HUDEP-2 (cell line): ENCODE results near the gene EIF4G3.
A peak's percentile ranks its signal among the peaks of the same experiment; 100 is the strongest.

Experiments
- DNase-seq, 76 experiments: peaks; one replicate each; lab custom pipeline; 2025; ENCODE audit not compliant: unreplicated experiment in 76 of 76; lab: John Stamatoyannopoulos, UW

The EIF4G3 gene

GRCh38 chr1:21003281-21004045 lies 173.2 kb downstream of the EIF4G3 start:
- DNase-seq: no peak

GRCh38 chr1:21001042-21001441 lies 175.7 kb downstream of the EIF4G3 start:
- no peak for DNase-seq

DNA sequence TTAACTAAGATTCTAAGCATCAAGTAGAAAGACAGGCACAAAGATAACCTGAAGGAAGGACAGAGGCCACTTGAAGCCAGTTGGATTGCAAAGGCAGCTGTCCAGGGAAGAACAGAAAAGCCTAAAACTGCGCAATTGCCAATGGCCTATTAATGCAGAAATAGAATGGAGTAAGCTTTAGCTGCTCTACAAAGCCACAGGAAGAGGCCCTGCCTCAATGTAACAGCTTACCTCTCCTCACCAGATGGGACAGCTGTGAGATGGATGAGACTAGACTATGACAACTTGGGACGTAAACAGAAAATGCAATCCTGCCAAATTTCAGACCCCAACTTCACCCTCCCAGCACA lies 176.5 kb downstream of the EIF4G3 start:
- no peak for DNase-seq

DNA sequence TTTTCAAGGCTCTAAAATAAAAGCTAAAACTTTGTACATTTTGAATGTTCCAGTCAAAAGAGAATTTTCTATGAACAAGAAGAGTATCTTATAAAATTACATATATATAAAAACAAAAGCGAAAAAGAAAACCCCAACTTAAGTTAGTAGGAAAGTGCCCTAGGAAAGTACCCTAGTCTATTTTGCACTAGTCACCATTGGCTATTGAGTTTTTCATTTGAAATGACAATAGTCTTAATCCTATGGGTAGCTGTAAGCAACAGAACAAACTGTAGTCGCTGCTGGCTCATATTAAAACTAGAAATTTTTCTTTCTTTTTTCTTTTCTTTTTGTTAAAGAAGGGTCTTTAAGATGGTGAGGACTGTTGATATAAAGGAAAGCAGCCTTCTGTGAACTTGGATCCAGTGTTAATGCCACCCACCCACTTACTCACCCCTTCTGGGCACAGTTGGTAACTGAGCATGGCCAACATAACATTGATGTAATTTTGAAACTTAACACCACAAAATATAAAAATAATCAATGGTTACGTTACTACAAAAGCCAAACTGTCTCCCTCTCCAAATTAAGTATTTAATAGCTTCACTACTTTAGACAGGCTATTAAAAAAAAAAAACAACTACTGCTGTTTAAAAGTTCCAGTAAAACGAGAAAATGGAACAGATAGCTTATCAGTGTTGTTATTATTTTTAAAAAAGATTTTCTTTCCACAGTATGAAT lies 177.0 kb downstream of the EIF4G3 start:
- DNase-seq: no peak

GRCh38 chr1:20998826-20999225 lies 177.9 kb downstream of the EIF4G3 start:
- no peak for DNase-seq

DNA sequence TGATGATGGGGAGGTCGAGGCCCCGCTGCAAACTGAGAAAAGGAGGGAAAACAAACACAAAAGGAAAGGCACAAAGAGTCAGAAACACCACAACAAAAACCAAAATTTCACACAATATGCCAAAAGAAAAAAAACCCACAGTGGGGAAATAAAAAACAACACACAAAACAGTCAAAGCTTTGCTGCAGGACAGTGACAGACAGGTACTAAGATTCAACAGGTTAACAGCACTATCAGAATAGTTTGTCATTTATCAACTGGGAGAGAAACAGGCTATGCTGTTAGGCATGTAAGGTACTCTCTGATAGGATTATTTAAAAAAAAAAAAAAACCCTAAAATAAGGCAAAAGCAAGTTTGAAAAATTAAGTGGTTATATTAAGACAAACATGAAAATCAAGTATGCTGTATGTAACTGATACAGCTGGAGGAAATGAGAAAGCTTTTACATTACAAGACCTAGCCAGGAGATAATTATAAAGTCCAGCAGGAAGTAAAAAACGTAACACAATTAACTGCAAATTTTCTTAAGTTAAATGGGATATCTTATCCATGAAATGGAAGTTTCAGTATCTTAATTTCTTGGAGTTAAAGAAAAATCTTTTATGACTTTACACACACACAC lies 179.0 kb downstream of the EIF4G3 start:
- no peak for DNase-seq

DNA sequence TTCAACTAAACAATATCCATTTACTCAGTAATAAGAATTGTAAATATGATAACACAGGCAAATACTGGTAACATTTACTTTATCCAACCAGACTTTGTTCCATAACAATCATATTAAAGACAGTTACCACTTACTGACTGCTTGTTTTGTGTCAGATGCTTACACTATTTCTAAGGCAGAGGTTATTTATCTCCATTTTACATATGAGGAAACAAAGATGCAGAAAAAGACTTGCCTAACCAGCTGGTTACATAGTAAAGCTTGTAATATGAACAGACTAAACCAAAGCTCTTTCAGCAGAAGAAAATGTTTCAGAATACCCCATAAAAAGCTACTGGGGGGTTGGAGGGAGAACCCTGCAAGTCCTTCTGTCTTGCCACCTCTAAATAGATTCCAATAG lies 180.1 kb downstream of the EIF4G3 start:
- no peak for DNase-seq

GRCh38 chr1:20993716-20994575 lies 182.8 kb downstream of the EIF4G3 start:
- no peak for DNase-seq

GRCh38 chr1:20992322-20993056 lies 184.2 kb downstream of the EIF4G3 start:
- DNase-seq: no peak

GRCh38 chr1:20988943-20989342 lies 187.8 kb downstream of the EIF4G3 start:
- DNase-seq: no peak

- peak in 1 of 76 experiments; percentile 11 for DNase-seq
These were observed 188.6 kb downstream of the EIF4G3 start for GRCh38 chr1:20987831-20988825.

DNA sequence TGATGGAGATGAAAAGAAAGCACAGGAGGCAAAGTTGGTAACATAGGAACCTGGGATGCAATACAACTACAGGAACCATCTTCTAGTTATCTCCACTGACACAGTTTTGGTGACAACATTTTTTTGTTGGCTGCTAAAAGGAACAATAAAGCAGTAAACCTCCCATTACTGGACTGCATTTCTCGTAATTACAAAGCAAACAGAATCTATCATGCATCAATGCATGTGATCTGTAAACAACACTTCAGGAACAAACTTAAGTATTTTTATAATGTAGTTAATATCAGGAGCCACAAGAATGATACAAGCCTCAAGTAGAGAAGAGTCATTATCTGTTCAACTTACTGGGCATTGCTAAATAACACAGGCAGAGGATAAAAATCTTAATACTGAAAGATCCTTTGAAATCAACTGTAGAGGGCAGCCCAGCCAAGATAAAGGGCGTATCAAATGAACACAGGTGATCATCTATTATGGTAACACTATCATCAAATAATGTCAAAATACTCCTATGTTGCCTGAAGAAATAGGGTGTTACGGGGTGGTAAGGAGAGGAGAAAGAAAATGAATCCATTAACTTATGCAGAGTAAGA lies 193.3 kb downstream of the EIF4G3 start:
- peak in 4 of 76 experiments; percentile 5 to 18 (median 17) for DNase-seq

DNA sequence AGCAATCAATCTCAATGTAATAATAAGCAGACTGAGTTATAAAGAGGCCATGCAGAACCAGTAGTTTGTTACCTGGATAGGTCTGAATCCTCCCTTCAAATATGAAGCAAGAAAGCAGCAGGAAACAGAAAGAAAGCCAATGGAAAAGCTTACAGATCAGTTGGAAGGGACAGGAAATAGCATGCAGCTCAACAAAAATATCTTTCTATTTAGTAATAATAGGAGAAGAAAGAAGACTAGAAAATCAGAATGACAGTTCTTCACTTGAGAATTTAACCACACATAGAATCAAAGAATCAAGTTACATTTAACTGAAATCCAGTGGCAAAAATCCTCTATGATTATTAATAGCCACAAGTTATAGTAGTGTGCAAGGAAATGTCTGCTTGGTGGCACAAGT lies 194.4 kb downstream of the EIF4G3 start:
- no peak for DNase-seq

DNA sequence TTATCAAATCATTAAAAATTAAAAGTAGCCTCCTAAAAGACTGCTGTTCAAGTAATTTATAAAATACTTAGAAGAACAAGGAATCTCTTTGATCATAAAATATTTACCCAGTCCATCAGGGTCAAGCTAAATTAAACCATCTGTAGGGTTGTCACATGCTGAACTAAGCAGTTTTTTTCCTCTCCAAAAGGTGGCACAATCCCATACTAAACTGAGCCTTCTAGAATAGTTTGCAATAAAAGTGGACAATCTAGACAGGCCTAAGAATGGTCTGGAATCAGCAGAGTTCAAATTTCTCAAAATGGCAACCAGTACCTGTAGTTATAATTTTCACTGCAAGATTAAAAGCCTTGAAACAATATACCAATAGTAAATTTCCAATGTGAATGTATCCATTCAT lies 194.8 kb downstream of the EIF4G3 start:
- DNase-seq: peak in 15 of 76 experiments; percentile 6 to 49 (median 21)

GRCh38 chr1:20980051-20980450 lies 196.6 kb downstream of the EIF4G3 start:
- DNase-seq: no peak

DNA sequence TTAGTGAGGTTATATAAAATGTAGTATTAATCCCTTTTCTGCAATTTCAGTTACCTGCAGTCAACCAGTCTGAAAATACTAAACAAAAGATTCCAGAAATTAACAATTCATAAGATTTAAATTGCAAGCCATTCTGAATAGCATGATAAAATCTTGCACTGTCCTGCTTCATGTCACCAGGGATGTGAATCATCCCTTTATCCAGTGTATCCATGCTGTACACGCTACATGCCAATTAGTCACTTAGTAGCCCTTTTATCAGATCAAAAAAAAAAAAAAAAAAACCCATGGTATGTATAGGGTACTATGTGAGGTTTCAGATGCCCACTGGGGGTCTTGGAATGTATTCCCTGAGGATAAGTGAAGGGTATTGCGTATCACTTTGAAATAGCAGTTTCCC lies 198.3 kb downstream of the EIF4G3 start:
- DNase-seq: peak in 15 of 76 experiments; percentile 5 to 42 (median 24)

- DNase-seq: no peak
These were observed 201.0 kb downstream of the EIF4G3 start for GRCh38 chr1:20975668-20976067.

- no peak for DNase-seq
These were observed 201.7 kb downstream of the EIF4G3 start for GRCh38 chr1:20974951-20975350.

DNA sequence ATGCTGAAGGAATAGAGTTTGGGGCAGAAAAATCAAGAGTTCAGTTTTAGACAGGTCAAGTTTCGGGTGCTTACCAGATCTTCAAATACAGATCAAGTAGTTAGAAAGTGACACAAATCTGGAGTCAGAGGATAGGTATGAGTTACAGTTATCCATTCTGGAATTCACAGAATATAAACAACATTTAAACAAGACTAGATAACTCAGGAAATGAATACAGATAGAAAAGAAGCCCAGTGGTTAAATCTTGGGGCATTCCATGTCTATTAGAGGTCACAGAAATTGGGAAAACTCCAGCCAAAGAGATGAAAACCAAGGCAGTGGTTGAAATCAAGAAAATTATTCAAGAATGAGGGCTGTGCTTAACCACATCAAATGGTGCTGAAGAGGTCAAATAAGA lies 202.6 kb downstream of the EIF4G3 start:
- DNase-seq: no peak
